GM19025 (cell line): ENCODE measurements around the gene GPATCH1.
"Not testable (repeated sequence)": the region's sequence is repeated elsewhere in the genome, so short reads cannot be mapped to it uniquely, and the experiment has no call there.

Experiments
- ATAC-seq: cut with Tn5 transposase; IDR thresholded peaks from one replicate; pipeline ENCODE4 v1.9.1; 2021; ENCODE audit warnings: mild to moderate bottlenecking, low read depth, moderate library complexity; ENCODE audit not compliant: unreplicated experiment

The GPATCH1 gene

DNA sequence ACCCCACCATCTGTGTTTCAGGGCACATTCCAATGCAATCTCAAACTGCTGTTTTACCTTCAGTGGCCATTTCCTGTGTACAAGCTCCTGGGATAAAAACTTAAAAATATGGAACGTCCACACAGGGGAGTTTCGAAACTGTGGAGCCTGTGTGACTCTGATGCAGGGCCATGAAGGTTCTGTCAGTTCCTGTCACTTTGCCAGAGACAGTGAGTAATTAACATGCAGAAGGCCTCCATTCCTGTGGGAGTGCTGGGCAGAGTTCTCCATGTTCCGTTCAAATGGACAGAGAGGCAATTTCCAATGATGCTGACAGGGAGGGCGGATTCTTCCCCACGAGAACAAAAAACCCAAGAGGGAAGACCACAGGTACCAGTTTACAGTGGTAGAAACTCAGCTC is 75.4 kb downstream of the GPATCH1 start:
- ATAC-seq: no peak

DNA sequence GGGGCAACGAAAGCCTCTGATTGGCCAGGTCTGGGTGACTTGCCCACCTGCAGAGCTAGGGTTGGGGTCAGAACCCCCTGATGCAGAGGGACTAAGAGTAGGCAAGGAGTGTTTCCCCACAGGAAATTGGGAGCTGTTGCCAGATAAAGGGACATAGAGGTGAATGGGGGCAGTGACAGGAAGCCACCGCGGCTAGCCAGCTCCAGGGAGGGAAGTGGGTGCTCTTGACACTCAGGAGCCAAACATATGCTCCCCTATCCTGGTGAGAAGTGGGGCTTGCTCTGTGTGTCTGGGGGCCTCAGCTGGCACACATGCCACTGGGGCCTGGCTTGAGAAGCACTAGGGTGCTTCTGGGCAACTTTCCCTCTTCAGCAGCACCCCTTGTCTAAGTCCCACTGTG is 76.9 kb downstream of the GPATCH1 start:
- ATAC-seq: no peak

DNA sequence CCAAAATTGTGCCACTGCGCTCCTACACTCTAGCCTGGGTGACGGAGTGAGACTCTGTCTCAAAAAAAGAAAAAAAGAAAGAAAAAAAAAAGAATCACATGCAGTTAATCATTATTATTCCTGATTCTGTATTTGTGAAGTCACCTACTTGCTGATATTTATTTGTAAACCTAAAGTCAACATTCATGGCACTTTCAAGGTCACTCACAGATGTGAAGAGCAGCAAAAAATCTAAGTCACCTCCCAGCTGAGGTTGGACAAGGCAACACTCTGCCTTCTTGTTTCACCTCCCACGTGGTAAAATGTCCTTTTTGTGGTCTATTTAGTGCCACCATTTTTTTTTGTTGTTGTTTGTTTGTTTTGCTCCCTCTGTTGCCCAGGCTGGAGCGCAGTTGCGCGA is 77.4 kb downstream of the GPATCH1 start:
- no peak for ATAC-seq

DNA sequence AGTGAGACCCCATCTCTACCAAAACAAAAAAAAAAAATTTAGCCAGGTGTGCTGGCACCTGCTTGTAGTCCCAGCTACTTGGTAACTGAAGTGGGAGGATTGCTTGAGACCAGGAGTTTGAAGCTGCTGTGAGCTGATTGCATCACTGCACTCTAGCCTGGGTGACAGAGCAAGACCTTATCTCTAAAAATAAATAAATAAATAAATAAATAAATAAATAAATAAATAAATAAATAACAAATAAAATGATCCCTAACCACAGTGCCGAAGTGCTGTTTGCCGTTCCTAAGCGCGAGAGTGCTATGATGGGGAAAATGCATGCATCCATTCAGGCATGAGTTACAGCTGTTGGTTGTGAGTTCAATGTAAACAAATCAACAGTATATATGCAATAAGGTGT is 78.2 kb downstream of the GPATCH1 start:
- no peak for ATAC-seq

DNA sequence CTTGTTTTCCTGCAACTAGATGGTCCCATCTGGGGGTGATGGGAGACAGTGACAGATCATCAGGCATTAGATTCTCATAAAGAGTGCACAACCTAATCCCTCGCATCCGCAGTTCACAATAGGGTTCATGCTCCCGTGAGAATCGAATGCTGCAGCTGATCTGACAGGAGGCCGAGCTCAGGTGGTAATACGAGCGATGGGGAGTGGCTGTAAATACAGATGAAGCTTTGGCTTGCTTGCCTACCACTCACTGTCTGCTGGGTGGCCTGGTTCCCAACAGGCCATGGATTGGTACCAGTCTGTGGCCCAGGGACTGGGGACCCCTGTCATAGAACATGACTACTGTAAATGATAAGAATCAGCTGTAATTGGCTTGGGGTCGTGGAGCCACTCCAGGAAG is 78.9 kb downstream of the GPATCH1 start:
- ATAC-seq: no peak

DNA sequence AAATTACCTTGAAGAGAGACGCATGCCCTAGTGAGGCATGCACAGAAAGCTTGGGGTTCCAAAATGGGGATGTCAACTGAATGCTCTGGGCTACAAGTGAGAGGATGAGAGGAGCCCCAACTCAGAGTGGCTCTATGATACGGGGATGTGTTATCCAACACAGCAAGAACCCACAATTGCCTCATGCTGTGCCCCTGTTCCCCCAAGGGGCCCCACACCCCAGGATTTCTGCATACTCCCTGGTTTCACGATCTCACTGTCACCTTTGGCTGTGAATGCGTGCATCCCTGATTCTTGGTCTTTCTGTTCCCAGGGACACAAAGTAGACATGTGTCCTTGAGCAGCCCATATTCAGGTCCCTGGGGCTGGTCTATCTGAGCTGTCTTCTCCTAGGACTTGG is 80.2 kb downstream of the GPATCH1 start:
- no peak for ATAC-seq

DNA sequence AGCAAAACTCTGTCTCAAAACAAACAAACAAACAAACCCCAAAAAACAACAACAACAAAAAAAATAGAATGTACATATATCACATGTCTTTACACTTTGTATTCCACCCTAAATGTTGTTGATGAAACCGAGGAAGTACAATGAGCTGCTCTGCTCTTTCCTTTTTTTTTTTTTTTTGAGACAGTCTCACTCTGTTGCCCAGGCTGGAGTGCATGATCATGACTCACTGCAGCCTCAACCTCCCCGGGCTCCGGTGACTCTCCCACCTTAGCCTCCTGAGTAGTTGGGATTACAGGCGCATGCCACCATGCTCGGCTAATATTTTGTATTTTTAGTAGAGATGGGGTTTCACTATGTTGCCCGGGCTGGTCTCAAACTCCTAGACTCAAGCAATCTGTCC is 82.5 kb downstream of the GPATCH1 start:
- no peak for ATAC-seq

DNA sequence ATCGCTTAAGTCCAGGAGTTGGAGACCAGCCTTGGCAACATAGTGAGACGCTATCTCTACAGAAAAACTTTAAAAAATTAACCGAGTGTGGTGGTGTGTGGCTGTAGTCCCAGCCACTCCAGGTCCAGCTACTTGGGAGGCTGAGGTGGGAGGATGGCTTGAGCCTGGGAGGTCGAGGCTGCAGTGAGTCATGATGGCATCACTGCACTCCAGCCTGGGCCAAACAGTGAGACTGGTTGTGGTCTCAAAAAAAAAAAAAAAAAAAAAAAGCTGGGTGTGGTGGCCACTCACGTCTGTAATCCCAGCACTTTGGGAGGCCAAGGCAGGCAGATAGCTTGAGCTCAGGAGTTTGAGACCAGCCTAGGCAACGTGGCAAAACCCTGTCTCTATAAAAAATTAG is 85.1 kb downstream of the GPATCH1 start:
- not testable (repeated sequence) for ATAC-seq

DNA sequence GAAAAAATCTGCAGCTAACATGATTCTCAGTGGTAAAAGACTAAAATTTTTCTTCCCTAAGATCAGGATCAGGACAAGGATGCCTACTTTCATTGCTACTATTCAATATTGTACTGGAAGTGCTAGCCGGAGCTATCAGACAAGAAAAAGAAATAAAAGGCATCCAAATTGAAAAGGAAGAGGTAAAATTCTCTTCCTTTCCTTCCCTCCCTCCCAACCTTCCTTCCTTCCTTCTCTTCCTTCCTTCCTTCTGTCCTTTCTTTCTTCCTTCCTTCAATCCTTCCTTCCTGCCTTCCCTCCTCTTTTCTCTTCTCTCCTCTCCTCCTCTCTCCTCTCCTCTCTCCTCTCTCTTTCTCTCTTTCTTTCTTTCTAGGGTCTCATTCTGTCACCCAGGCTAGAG is 86.5 kb downstream of the GPATCH1 start:
- ATAC-seq: no peak

DNA sequence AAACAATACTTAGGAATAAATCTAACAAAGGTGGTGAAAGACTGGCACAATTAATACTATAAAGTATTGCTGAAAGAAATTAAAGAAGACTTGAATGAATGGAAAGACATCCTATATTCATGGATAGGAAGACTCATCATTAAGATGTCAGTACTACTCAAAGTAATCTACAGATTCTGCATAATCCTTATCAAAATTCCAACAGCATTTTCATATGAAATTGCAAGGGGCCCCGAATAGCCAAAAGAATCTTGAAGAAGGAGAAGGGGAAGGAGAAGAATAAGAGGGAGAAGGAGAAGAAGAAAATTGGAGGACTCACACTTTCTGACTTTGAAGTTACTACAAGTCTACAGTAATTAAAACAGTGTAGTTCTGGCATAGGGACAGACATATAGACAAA is 87.5 kb downstream of the GPATCH1 start:
- no peak for ATAC-seq

DNA sequence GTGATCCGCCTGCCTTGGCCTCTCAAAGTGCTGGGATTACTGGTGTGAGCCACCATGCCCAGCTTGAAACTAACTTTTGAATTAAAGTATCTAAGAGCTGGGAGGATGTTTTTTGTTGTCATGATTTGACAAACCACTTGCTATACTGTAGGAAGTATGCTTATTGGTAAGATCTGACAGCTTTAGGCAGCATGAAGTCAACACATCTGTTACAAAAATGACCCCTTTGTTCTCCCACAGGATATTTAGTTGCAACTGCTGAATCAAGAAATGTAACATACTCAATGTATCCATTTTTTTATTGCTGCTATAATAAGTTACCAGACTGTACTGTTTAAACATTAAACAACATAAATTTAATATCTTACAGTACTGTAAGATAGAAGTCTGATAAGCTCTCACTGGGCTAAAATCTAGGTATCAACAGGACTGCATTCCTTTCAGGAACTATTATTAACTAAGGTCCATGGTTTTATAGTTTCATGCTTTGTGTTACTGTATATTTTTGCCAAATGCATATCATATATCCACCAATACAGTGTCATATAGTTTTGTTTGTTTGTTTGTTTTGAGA is 90.3 kb downstream of the GPATCH1 start:
- ATAC-seq: no peak

DNA sequence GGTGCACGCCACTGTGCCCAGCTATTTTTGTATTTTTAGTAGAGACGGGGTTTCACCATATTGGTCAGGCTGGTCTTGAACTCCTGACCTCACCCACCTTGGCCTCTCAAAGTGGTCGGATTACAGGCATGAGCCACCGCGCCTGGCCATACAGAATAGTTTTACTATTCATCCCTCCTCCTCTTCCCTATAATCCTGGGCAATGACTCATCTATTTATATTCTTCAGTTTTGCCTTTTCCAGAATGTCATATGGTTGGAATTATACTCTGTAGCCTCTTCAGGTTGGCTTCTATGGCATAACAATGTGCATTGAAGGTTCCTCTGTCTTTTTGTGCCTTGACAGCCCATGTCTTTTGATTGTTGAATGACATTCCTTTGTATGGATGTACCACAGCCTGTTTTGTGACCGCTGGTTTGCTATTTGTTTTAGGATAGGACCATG is 91.0 kb downstream of the GPATCH1 start:
- ATAC-seq: no peak

DNA sequence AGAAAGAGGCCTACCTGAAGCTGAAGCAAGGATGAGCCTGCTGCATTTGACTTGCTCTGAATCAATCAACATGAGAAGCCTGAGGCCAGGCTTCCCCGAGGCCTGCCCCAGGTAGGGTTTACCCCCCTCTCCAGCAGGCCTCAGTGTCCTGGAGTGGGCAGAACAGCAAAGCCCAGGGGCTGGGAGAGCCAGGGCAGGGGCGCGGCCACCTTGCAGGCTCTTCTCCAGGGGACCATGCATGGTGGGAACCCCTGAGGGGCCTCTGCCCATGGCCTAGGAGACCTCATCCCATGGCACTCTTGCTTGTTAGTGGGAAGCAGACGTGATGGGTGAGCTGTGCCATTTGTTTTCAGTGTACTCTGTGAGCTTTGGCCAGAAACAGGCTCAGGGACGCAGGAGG is 93.2 kb downstream of the GPATCH1 start:
- no peak for ATAC-seq

DNA sequence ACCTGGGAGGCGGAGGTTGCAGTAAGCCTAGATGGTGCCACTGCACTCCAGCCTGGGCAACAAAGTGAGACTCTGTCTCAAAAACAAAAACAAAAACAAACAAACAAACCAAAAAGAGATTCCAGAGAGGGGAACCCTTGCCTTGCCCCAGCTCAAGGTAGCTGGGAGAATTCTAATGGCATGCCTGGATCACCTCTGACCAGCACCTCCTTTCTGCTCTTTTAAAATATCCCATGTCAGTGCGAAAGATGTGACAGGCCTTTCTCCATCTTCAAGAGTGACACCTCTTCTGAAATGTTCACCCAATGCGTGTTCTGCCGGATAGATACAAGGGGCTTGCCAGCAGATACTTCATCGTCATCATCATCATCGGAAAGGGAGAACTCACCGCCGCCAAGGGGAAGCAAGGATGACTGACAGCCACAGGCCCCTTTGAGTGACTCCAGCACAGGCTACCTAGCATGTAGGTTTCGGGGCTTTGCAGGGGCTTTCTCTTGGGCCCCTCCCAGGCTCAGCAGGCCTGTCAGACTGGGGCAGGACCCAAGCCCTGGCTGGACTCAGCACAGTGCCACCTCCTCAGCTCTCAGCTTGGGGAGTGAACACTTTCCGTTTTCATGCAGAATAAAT is 94.3 kb downstream of the GPATCH1 start:
- ATAC-seq: no peak

DNA sequence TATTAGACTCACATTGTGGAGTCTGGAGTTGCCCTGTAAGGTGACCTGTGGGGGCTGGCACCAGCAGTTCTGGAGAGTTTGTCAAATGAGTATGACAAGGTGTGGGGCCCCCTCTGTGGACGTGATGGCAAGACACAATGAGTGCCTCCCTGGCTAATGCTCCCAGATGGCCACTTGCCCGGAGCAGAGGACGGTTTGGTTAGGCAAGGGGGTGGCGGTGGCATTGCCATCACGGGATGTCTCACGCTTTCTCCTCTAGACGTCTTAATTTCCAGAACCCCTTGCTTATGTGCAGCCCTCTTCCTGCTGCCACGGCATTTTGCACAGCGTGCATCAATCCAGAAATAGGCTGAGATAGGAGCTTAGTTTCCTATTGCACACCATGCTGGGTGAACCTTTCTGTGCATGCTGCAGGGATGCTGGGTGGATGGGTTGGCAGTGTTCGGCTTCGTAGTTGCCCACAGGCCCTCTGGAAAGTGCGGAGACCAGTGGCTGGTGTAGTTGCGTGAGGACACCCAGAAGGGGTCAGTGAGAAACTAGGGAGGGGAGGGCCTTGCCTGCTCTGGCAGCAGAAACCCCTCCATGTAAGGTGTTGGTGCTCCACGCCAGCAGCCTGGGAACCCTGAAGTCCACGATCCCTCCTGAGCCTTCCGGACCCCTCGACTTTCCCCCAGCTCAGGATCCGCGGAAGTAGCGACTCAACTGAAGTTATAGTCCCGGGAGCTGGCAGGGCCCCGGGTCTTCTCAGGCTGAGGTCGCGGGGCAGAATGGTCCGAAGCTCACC is 95.1 kb downstream of the GPATCH1 start:
- ATAC-seq: no peak

DNA sequence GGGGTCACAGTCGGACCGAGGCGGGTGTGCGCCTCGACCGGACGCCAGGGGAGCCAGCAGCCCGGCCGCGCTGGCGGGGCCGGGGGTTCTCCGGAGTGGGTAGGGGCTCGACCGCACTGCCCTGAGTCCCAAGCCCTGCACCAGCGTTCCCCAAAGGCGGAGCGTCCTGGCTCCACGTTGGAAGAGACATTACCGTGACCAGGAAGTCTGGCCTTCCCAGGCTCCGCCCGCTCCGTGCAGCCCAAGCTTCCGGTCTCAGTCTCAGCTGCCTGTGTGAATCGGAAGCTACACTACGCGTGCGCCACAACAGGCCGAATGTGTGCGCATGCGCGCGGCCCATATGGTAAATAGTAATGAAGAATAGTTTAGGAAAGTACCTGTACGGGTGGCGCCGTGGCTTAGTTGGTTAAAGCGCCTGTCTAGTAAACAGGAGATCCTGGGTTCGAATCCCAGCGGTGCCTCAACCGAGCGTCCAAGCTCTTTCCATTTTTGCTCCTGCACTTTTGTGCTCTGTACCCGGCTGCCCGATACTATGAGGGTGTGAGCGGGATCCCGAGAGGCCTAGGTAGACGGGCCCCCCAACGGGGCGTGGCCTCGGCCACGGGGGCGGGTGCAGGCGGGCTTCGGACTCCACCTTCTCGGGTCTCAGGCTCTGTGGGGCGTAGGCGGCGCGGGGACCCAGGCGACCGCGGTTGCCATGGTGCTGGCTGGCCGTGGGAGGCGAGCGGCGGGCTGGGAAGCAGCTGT is 95.9 kb downstream of the GPATCH1 start:
- ATAC-seq: peak; percentile 76

DNA sequence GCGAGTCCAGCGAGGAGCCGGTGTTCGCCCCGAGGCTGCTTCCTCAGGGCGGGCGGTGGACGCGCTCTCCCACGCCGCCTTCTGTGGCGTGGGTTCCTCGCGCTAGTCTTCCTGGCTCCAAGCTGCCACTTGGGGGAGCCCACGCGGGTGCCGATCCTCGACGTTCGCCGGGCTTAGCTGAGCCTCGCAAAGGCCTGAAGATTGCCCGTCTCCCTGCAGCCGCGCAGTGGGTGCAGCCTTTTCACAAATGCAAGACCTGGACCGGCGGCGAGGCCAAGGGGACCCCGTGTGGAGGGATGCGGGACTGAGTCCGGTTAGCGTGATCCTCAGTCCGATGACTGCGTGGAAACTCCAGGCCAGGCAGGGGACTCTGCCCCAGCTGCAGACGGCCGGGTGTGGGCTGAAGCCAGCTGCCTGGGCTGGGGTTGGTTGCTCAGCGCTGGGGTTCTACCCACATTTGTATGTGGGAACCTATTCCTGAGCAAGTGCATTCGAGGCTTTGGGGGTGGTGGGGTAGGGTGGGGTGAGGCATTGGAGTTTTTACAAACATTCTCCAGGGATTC is 96.5 kb downstream of the GPATCH1 start:
- no peak for ATAC-seq
